K562 (cell line): ENCODE results near the gene DNAJB13. TPM values are rescaled to one million over a fixed set of nuclear protein-coding genes. Genes with fewer than 3 reads are reported as not detected.

Source experiments
- ATAC-seq: fragments of 200-7000 bp; cut with Tn5 transposase; 3 replicates; pipeline ENCODE4 v1.9.1; 2020; ENCODE audit warnings: moderate library complexity
- BruUV-seq: library from RNA; stranded (reverse); fragments of 400-500 nt; replicated peaks from 2 replicates; lab custom pipeline; 2021; lab: Mats Ljungman, UMichigan
- CTCF ChIA-PET: fragments of 300-600 bp; formaldehyde crosslinking; extraction: SDS; loops from one replicate; lab custom pipeline; 2021; ENCODE audit warnings: low intra/inter-chr PET ratio; lab: Yijun Ruan, JAX
- POLR2A ChIA-PET: fragments of 300-600, 350-650 bp; sonication (Branson Sonifier 250); formaldehyde crosslinking; extraction: SDS; loops from one replicate; lab custom pipeline; 2021; ENCODE audit warnings: antibody characterized with exemption, inconsistent platforms; lab: Yijun Ruan, JAX
- DNase-seq, 4 experiments: peaks; one replicate each; pipeline versions ENCODE4 v3.0.0 to v3.0.0-alpha.2; 2011 to 2018; ENCODE audit warnings: low spot score in 3 of 4, mixed read lengths in 3 of 4; ENCODE audit errors: extremely low read depth in 1 of 4
- FAIRE-seq: peaks from 2 replicates; lab custom pipeline; 2011; peaks lifted over from hg19 to GRCh38; lab: Jason Lieb, UNC
- H2AFZ ChIP-seq: 2 replicates; pipeline ENCODE4 v1.6.0; 2011; ENCODE audit warnings: low read depth, low read length, control low read depth, inconsistent platforms
- H3K27ac ChIP-seq: fragments of 200-600 bp; 3 replicates; pipeline ENCODE4 v1.8.0; 2011; ENCODE audit warnings: low read depth, mild to moderate bottlenecking, control low read depth, inconsistent platforms, low read length, moderate library complexity, mixed read lengths; ENCODE audit errors: extremely low read depth
- H3K27me3 ChIP-seq, 2 experiments: fragments of 300-600 bp in 1 of 2; 2 replicates in 1 of 2; 3 replicates in 1 of 2; pipeline versions ENCODE4 v1.6.0 to v1.8.0; 2011; ENCODE audit warnings: inconsistent platforms in 2 of 2, low read length in 2 of 2, mild to moderate bottlenecking in 1 of 2, mixed read lengths in 1 of 2, moderate library complexity in 1 of 2; ENCODE audit not compliant: control insufficient read depth in 2 of 2, insufficient read depth in 2 of 2
- H3K36me3 ChIP-seq: fragments of 300-600 bp; 3 replicates; pipeline ENCODE4 v1.8.0; 2011; ENCODE audit warnings: mild to moderate bottlenecking, low read length, inconsistent platforms; ENCODE audit not compliant: control insufficient read depth, insufficient read depth
- H3K4me1 ChIP-seq, 2 experiments: fragments of 200-600 bp in 1 of 2; replicated peaks in 1 of 2; 2 replicates in 1 of 2; 3 replicates in 1 of 2; pipeline versions ENCODE4 v1.5.1 to v1.8.0; 2011; ENCODE audit warnings: inconsistent platforms in 2 of 2, low read length in 2 of 2, mild to moderate bottlenecking in 1 of 2, mixed read lengths in 1 of 2, moderate library complexity in 1 of 2; ENCODE audit not compliant: control insufficient read depth in 2 of 2, insufficient read depth in 2 of 2
- H3K4me2 ChIP-seq: 2 replicates; pipeline ENCODE4 v1.6.1; 2011; ENCODE audit warnings: low read length, control low read depth, inconsistent platforms, mixed read lengths; ENCODE audit not compliant: insufficient read depth
- H3K4me3 ChIP-seq: fragments of 200-600 bp; sonication (generic), shearing (Covaris generic); 2 replicates; pipeline ENCODE4 v1.5.1; 2016; ENCODE audit warnings: control low read depth, inconsistent platforms
- H3K79me2 ChIP-seq: fragments of 200-600 bp; 3 replicates; pipeline ENCODE4 v1.8.0; 2011; ENCODE audit warnings: low read length, inconsistent platforms; ENCODE audit not compliant: control insufficient read depth, insufficient read depth
- H3K9ac ChIP-seq, 2 experiments: 2 replicates each; pipeline versions ENCODE4 v1.6.0 to v1.6.1; 2011; ENCODE audit warnings: low read depth in 2 of 2, low read length in 2 of 2, control low read depth in 1 of 2, inconsistent platforms in 1 of 2, mild to moderate bottlenecking in 1 of 2, mixed read lengths in 1 of 2; ENCODE audit not compliant: insufficient read depth in 1 of 2
- H3K9me1 ChIP-seq: one replicate; pipeline ENCODE4 v1.6.0; 2011; ENCODE audit warnings: inconsistent platforms, mild to moderate bottlenecking, low read length, moderate library complexity; ENCODE audit not compliant: control insufficient read depth, insufficient read depth
- H3K9me3 ChIP-seq: replicated peaks from 2 replicates; pipeline ENCODE4 v1.5.1; 2011; ENCODE audit warnings: low read depth, low read length, inconsistent platforms; ENCODE audit not compliant: control insufficient read depth, insufficient read depth
- H4K20me1 ChIP-seq: replicated peaks from 2 replicates; pipeline ENCODE4 v1.6.1; 2011; ENCODE audit warnings: low read length, inconsistent platforms, mixed read lengths; ENCODE audit not compliant: control insufficient read depth, insufficient read depth
- RBFOX2 ChIP-seq: fragments of 200-400 bp; formaldehyde crosslinking; IDR thresholded peaks from 2 replicates; pipeline ENCODE4 v1.6.1; 2017; ENCODE audit warnings: low read depth, mild to moderate bottlenecking, low read length, moderate library complexity
- WGBS: fragments of 100-300 bp; shearing (Covaris generic); methylation state at CpG from one replicate; pipeline ENCODE4 v1.1.6; 2016; ENCODE audit warnings: low coverage, mixed read lengths; ENCODE audit not compliant: insufficient coverage; ENCODE audit errors: missing lambda C conversion rate; 5-methylcytosine and 5-hydroxymethylcytosine counted together
- in situ Hi-C: fragments of 300-500 bp; cut with MboI; formaldehyde crosslinking; loops from 4 replicates; pipeline ENCODE4 v1.15.0; 2018; ENCODE audit warnings: inconsistent platforms, mixed read lengths
- intact Hi-C: fragments of 100-400 bp; cut with micrococcal nuclease; formaldehyde crosslinking; loops from 2 replicates; pipeline ENCODE4 v1.14.2; 2022
- polyA plus RNA-seq, 8 experiments: library from polyadenylated mRNA; depleted of rRNA in 4 of 8; stranded (reverse) in 5 of 8; unstranded in 3 of 8; fragments of >200 nt; fragmentation: Nextera tagmentation in 2 of 8; fragmentation: Illumina TruSeq in 1 of 8; extraction: Ambion mirVana in 2 of 8; extraction: Trizol in 1 of 8; gene quantifications; 2 replicates each; pipeline versions ENCODE4 v1.2.1 to v1.2.3, GENCODE V29; 2011 to 2014; ENCODE audit warnings: inconsistent platforms in 1 of 8, missing spikeins in 1 of 8
- total RNA-seq, 7 experiments: library from RNA; depleted of rRNA in 6 of 7; stranded (reverse); fragments of >200 nt in 6 of 7; fragmentation: Illumina TruSeq in 2 of 7; extraction: Trizol in 2 of 7; gene quantifications; 2 replicates each; pipeline versions ENCODE4 v1.2.1 to v1.2.3, GENCODE V29; 2011 to 2021; ENCODE audit warnings: low replicate concordance in 1 of 7
- TF ChIP-seq, protein P1 (sequence below): fragments of 250-450 bp; sonication (Bioruptor Pico); IDR thresholded peaks from 2 replicates; pipeline ENCODE4 v1.5.0; 2020; ENCODE audit warnings: mild to moderate bottlenecking

Gene DNAJB13
- total and polyA plus RNA-seq, 9 of the 15 experiments (the other 6 are each of a cell fraction or from before 2014, with no cell fraction given), result 0.14 TPM; not detected in 8

DNA sequence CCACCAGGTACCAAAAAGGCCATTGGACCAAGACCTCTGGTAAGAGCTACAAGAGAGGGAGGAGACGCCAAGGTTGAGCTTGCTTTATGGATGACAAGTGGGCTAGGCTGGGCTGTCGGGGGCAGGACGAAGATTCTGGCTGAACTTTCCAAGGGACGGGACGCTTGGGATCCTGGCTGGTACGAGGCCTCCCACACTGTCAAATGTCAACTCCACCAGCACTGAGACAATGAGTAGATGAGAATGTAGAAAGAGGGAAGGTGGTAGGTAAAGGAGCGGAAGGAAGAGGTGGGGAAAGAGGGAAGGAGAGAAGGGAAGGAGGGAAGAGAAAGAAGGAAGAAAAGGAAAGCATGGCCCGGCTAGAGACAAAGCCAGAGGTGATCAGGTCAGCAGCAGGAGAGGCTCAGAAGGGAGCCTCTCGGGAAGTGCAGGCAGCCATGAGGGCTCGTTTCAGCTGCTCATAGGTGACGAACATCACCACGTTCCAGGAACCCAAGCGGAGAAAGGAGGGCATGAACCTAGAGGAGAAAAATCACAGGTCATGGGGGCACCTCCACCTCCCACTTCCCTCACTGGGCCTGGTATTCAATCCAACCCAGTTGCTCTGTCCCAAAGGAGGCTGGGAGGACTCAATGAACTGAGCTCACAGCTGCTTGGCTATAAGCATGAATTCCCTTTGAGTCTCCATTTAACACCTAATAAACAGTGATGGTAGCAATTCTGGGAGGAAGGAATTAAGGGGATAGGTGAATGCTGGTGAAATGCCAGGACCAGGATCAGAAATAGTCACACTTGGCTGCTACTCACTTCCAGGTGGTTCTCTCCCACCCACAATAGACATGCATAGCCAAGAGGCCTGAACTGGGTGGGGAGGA is 24.0 kb downstream of the DNAJB13 start:
- Histone ChIP-seq H3K4me2 (no peak overlapping the region), H3K9me1 (peaks cover 3% of the 10 kb centered on the region), H3K27me3 (no peaks in the 10 kb centered on the region)
- no peak for ATAC-seq
- 0 out of 2 replicates have a peak, but pooled peaks have one; percentile 6 for TF ChIP-seq RBFOX2
- TF ChIP-seq, protein P1, sequence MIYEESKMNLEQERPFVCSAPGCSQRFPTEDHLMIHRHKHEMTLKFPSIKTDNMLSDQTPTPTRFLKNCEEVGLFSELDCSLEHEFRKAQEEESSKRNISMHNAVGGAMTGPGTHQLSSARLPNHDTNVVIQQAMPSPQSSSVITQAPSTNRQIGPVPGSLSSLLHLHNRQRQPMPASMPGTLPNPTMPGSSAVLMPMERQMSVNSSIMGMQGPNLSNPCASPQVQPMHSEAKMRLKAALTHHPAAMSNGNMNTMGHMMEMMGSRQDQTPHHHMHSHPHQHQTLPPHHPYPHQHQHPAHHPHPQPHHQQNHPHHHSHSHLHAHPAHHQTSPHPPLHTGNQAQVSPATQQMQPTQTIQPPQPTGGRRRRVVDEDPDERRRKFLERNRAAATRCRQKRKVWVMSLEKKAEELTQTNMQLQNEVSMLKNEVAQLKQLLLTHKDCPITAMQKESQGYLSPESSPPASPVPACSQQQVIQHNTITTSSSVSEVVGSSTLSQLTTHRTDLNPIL (CRISPR knock-in tag), result no peak
- TF ChIP-seq, all 486 proteins: peak for 1
- Histone ChIP-seq H3K79me2 (peaks cover 17% of the 10 kb centered on the region), H3K27ac (no peak overlapping the region), H3K4me1 (peaks cover 21 to 51% of the 10 kb centered on the region in 2 experiments; a peak in 4 of 5 replicates), H2AFZ (no peak overlapping the region), H3K36me3 (peaks cover 61% of the 10 kb centered on the region), H3K4me3 (no peak overlapping the region), H3K9ac (peak overlapping the region in 1 of 2 experiments; percentile 69; a peak in 1 of 4 replicates), H3K9me3 (no peaks in the 10 kb centered on the region), H4K20me1 (peaks cover 14% of the 10 kb centered on the region)
- DNase-seq (peak in 1 of 4 experiments; percentile 2), FAIRE-seq (no peak)
- ChIA-PET CTCF (interaction anchor here (0.6 kb wide), 1 partner anchor 1007 kb away, joined by 8 read pairs; no protein-coding TSS in a partner anchor), POLR2A (interaction anchor here (0.5 to 5.7 kb wide), 7 partner anchors 6 to 111 kb away, joined by 3 to 54 read pairs (median 4); partner anchors contain the start of gene UCP2)
- in situ Hi-C loops, result no loop called here
- intact Hi-C loops, result no loop called here
- WGBS, result 76% methylated on average over 11 of the region's 13 CpGs
- TSS peak; percentile 25 for BruUV-seq
